GM19463 (cell line): Measurements from ENCODE around the gene TSPAN2.
"Not testable (repeated sequence)": the region's sequence is repeated elsewhere in the genome, so short reads cannot be mapped to it uniquely, and the experiment has no call there.

Experiments
- ATAC-seq: cut with Tn5 transposase; IDR thresholded peaks from one replicate; pipeline ENCODE4 v1.9.1; 2021; ENCODE audit warnings: mild to moderate bottlenecking, moderate library complexity; ENCODE audit not compliant: unreplicated experiment

TSPAN2 gene

GRCh38 chr1:115041654-115042053 is 47.6 kb downstream of the TSPAN2 start:
- ATAC-seq = no peak

- no peak for ATAC-seq
Measured at GRCh38 chr1:115040501-115040900, 48.8 kb downstream of the TSPAN2 start.

GRCh38 chr1:115036814-115037507 is 52.3 kb downstream of the TSPAN2 start:
- ATAC-seq = no peak

GRCh38 chr1:115035652-115036051 is 53.7 kb downstream of the TSPAN2 start:
- no peak for ATAC-seq

GRCh38 chr1:115031595-115031994 is 57.7 kb downstream of the TSPAN2 start:
- ATAC-seq = no peak

GRCh38 chr1:115029526-115029925 is 59.8 kb downstream of the TSPAN2 start, which contains the start of gene TSHB:
TSHB (plus strand) TSS chr1:115029826; CDS start chr1:115033363, 3,537 bp downstream.
- no peak for ATAC-seq

GRCh38 chr1:115023593-115023992 is 65.7 kb downstream of the TSPAN2 start:
- no peak for ATAC-seq

- no peak for ATAC-seq
Measured at GRCh38 chr1:115021145-115021544, 68.2 kb downstream of the TSPAN2 start.

- not testable (repeated sequence) for ATAC-seq
Measured at GRCh38 chr1:115019549-115019948, 69.8 kb downstream of the TSPAN2 start.

- no peak for ATAC-seq
Measured at GRCh38 chr1:115013792-115014191, 75.5 kb downstream of the TSPAN2 start.

- no peak for ATAC-seq
Measured at GRCh38 chr1:115012434-115012833, 76.9 kb downstream of the TSPAN2 start.

- no peak for ATAC-seq
Measured at GRCh38 chr1:115012006-115012405, 77.3 kb downstream of the TSPAN2 start.

GRCh38 chr1:115006191-115006590 is 83.1 kb downstream of the TSPAN2 start:
- no peak for ATAC-seq
